Urothelium cell line (cell line): ENCODE results near the gene KCNN3.

Experiments used
- DNase-seq: peaks from one replicate; pipeline ENCODE4 v3.0.0; 2011; ENCODE audit warnings: low spot score, mixed read lengths
- FAIRE-seq: peaks from 2 replicates; lab custom pipeline; 2011; peaks lifted over from hg19 to GRCh38; lab: Jason Lieb, UNC

The KCNN3 gene

GRCh38 chr1:154801234-154802011, 68.7 kb downstream of the KCNN3 start:
- no peak for DNase-seq
- no peak for FAIRE-seq

DNA sequence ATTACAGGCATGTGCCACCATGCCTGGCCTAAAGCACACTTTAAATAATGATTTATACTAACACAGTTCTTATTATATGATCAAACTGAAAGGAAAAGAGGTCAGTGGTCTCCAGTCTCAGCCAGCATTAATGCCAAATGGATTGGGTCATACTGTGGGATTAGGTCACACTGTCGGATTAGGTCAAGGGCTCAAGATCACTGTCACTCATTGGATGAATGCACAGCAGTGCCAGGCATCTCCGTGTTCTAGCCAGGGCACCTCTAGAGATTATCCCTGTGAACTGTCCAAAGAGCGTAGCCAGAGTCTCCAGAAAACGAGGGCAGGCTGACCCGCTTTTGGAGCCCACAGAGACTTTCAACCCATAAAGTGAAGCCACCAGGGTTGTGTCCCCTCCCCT, 70.9 kb downstream of the KCNN3 start:
- DNase-seq (no peak), FAIRE-seq (no peak)

DNA sequence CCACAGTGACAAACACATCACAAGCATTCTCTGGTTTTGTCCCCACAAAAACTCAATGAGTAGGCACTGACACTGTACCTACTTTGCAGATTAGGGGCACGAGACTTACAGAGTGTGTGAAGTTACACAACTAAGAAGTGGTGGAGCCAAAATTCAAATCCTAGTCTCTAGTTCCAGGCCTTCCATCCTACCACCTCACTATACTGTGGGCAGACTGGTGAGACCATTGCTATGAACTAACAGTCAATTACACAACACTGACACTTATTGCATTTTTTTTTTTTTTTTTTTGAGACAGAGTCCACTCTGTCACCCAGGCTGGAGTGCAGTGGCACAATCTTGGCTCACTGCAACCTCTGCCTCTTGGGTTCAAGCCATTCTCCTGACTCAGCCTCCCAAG, 71.4 kb downstream of the KCNN3 start:
- DNase-seq (no peak), FAIRE-seq (no peak)

GRCh38 chr1:154797175-154797574, 72.9 kb downstream of the KCNN3 start:
- DNase-seq (no peak), FAIRE-seq (no peak)

DNA sequence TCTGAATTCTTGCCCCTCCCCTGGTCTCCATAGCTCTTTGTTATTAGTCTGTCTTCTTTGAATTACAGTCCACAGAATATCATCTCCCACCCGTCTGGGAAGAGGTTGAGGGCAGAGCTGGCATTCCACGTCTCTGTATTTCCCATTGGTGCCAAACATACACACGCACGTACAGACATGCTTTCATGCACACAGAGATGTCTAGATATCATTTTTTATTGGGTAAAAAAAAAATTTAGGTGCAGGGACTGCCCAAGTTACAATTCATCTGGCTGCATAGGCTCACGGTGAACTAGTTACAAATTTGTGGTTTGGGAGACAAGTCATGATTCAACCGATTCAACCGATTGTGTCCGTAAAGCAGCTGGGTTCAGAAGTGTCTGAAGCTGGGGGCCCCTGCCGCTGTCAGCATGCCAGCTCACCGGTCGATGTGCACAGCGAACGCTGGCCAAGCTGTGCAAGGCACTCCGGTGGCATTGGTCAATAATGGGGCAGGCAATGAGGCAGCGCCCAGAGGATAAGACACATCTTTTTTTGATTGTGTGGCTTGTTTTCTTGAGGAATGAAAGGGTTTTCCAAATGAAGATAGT, 73.7 kb downstream of the KCNN3 start:
- FAIRE-seq, result no peak
- peak; percentile 22 for DNase-seq

DNA sequence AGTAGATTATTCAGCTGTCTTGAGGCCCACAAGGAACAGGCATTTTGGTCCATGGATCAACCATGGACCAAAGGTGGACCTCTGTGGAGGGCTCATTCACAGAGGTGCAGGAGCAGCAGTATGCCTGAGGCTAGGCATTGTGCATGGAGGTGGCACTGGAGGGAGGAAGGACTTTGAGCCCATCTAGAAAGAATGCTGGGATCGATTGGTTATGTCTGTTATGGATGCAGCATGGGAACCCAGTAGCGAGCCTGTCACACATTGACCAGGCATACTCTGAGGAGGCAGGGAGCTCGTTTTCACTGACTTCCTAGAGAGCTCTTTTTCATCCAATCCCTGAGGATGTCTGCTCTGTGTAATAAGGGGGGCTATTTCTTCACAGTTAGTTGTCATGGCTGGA, 75.5 kb downstream of the KCNN3 start:
- no peak for DNase-seq
- no peak for FAIRE-seq

GRCh38 chr1:154793685-154794084, 76.4 kb downstream of the KCNN3 start:
- FAIRE-seq (no peak), DNase-seq (no peak)

- no peak for FAIRE-seq
- no peak for DNase-seq
Observed at GRCh38 chr1:154792899-154793298, 77.2 kb downstream of the KCNN3 start.

DNA sequence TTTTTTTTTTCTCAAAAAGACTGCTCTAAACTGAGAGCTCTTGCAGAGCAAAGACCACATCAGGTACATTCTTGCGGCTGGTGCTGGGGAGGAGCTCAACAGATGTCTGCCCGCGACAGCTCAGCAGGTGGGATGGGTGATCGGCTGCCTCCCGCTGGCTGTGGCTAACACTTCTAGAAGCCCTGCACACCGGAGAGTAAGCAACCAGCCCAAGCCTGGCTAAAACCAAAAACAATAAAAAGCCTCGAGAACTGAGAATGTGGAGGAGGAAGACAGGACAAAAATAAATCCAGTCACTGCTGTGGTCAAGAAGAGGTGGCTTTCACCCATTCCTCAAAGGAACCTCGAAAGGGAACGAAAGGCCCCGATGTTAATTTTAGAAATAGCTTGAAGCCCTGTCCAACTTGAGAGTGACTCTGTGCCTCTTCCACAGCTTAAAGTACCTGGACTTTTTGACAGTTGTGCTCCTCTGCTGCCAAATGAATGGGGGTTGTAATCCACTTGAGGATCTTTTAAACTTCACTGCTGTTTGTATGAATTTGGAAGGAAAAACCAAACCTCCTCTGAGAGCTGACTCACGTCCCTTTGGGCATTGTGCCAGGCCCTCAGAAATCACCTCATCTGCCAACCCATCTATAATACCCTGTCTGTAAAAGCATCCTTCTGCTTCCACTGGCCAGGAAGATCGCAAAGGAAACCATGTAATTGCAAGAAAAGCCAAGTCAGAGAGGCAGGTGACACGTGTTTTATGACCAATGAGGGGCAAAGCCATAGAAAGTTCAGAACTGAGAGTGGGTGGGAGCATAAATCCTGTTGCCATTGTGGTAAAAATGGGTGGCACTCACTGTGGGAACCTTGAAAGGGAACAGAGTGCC, 78.6 kb downstream of the KCNN3 start:
- FAIRE-seq (no peak), DNase-seq (peak; percentile 82)

- DNase-seq (no peak), FAIRE-seq (no peak)
Observed at GRCh38 chr1:154788886-154789285, 81.2 kb downstream of the KCNN3 start.

- no peak for FAIRE-seq
Observed at GRCh38 chr1:154788110-154788870, 81.8 kb downstream of the KCNN3 start.

GRCh38 chr1:154786804-154787570, 83.1 kb downstream of the KCNN3 start:
- DNase-seq, result no peak
- no peak for FAIRE-seq

More at GRCh38 chr1:154788110-154788870, 81.8 kb downstream of the KCNN3 start:
- DNase-seq, result no peak

DNA sequence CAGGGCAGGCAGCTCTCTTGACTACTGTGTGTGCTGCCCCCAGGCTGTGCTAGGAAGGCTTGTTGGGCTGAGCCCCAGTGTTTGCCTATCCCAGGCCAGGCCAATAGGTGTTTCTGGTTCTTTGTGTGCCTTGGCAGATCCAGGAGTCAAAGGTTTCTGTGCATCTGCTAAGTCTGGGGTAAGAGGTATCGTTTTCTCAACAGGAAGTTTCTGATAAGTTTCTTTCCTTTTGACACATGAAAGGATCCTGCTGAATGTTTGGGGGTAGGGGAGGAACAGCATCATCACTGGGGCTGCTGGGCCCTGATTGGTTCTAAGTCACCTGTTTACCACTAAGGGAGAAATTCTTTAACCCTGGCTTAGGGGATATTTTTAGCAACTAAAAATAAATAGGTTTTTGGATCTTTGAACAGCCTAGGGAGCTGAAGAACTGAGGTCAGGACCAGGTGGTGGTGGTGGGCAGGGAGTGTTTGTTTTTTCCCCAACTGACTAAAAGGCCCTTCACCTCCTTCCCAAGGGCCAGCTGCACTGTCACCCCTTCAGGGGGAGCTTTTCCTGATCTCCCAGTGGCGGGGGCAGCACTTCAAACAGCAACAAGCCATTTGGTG, 85.1 kb downstream of the KCNN3 start:
- FAIRE-seq (no peak), DNase-seq (no peak)

GRCh38 chr1:154784416-154784815, 85.7 kb downstream of the KCNN3 start:
- DNase-seq (no peak), FAIRE-seq (no peak)

DNA sequence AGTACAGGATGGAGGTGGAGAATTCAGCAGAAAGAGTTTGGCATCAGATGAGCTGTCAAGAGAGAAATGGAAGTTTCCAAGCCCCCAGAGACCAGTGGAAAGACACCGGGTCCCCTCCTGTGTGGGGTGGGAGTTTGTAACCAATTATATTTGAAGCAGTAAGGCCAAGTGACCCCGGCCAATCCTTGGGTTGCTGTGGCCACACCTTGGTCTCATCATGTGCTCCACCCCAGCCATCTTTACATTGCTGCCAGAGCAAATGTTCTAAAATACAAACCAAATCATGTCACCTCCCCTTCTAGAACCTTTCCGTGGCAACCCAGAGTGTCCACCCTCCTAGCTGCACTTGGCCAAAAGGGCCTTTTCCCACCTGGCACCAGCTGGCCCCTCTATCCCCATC, 86.1 kb downstream of the KCNN3 start:
- FAIRE-seq (no peak), DNase-seq (no peak)

GRCh38 chr1:154780541-154780940, 89.5 kb downstream of the KCNN3 start:
- FAIRE-seq (no peak), DNase-seq (no peak)

- DNase-seq (no peak), FAIRE-seq (no peak)
Observed at GRCh38 chr1:154779551-154780189, 90.4 kb downstream of the KCNN3 start.

DNA sequence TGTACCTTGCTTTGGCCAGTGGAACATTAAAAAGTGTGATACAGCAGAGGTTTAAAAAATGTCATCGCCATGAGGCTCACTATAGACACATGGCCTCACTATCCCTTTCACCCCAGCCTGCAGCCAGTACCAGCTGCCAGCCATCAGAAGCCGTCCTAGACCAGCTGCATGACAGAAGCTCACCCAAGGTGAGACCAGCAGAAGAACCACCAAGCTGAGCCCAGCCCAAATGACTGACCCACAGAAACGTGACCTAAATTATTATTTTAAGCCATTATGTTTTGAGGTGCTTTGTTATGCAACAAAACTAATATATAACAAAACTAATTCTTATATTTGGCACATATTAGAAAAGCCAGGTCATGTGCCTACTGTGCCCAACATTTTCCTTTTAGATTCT, 91.1 kb downstream of the KCNN3 start:
- DNase-seq, result no peak
- FAIRE-seq, result no peak

- FAIRE-seq (no peak), DNase-seq (no peak)
Observed at GRCh38 chr1:154778275-154778674, 91.8 kb downstream of the KCNN3 start.
